GM19397 (cell line): ENCODE data around the gene SIRT2.
A peak's percentile ranks its signal among the peaks of the same experiment; 100 is the strongest.
"Not testable (repeated sequence)": the region's sequence is repeated elsewhere in the genome, so short reads cannot be mapped to it uniquely, and the experiment has no call there.

Source experiments
- ATAC-seq: cut with Tn5 transposase; IDR thresholded peaks from one replicate; pipeline ENCODE4 v1.9.1; 2021; ENCODE audit warnings: mild to moderate bottlenecking, moderate library complexity; ENCODE audit not compliant: unreplicated experiment

SIRT2 gene

GRCh38 chr19:38899447-38900201 is at the start of gene SIRT2, which contains the start of gene NFKBIB:
SIRT2 (minus strand) TSS chr19:38899618; CDS start chr19:38899521, 97 bp downstream.
NFKBIB (plus strand) TSS chr19:38899969; CDS start chr19:38900033, 64 bp downstream.
- peak; percentile 89 for ATAC-seq

- ATAC-seq = no peak
Observed at GRCh38 chr19:38946229-38947010, 47.0 kb upstream of the SIRT2 start.

GRCh38 chr19:38945562-38946228 is 46.3 kb upstream of the SIRT2 start:
- ATAC-seq = no peak

- no peak for ATAC-seq
Observed at GRCh38 chr19:38944981-38945506, 45.6 kb upstream of the SIRT2 start.

GRCh38 chr19:38942471-38943181 is 43.2 kb upstream of the SIRT2 start:
- no peak for ATAC-seq

- ATAC-seq = no peak
Observed at GRCh38 chr19:38941979-38942378, 42.6 kb upstream of the SIRT2 start.

- not testable (repeated sequence) for ATAC-seq
Observed at GRCh38 chr19:38941466-38941865, 42.0 kb upstream of the SIRT2 start.

- no peak for ATAC-seq
Observed at GRCh38 chr19:38939957-38940356, 40.5 kb upstream of the SIRT2 start.

GRCh38 chr19:38933544-38933943 is 34.1 kb upstream of the SIRT2 start:
- ATAC-seq = no peak

- no peak for ATAC-seq
Observed at GRCh38 chr19:38932425-38933179, 33.2 kb upstream of the SIRT2 start.

GRCh38 chr19:38931521-38931793 is 32.0 kb upstream of the SIRT2 start:
- no peak for ATAC-seq

- ATAC-seq = peak; percentile 89
Observed at GRCh38 chr19:38930776-38931520, 31.5 kb upstream of the SIRT2 start, which contains the start of gene MRPS12. MRPS12 (plus strand) TSS chr19:38930944; CDS start chr19:38931295, 351 bp downstream.

GRCh38 chr19:38929929-38930775 is 30.7 kb upstream of the SIRT2 start, which contains the start of gene SARS2:
SARS2 (minus strand) TSS chr19:38930763; CDS start chr19:38930736, 27 bp downstream.
- ATAC-seq = peak; percentile 76

- ATAC-seq = no peak
Observed at GRCh38 chr19:38928391-38929001, 29.1 kb upstream of the SIRT2 start.

- ATAC-seq = no peak
Observed at GRCh38 chr19:38924388-38924787, 25.0 kb upstream of the SIRT2 start.

GRCh38 chr19:38922482-38922881 is 23.1 kb upstream of the SIRT2 start:
- no peak for ATAC-seq

- no peak for ATAC-seq
Observed at GRCh38 chr19:38921420-38922274, 22.2 kb upstream of the SIRT2 start.
